Small intestine (tissue), 7 donors: ENCODE results near the gene FAM170B. TPM values are rescaled to one million over a fixed set of nuclear protein-coding genes. Genes with fewer than 3 reads are reported as not detected.

ENCODE experiments used
- DNase-seq, 2 donors: peaks; one replicate each; pipeline versions ENCODE4 v3.0.0 to v3.0.0-alpha.2; 2013
- FAIRE-seq: peaks from 2 replicates; lab custom pipeline; 2012; peaks lifted over from hg19 to GRCh38; lab: Jason Lieb, UNC
- H3K27ac ChIP-seq, 3 donors: one replicate each; pipeline ENCODE4 v1.5.1; 2013; ENCODE audit warnings: low read length in 2 of 3, mild to moderate bottlenecking in 2 of 3, control low read depth in 1 of 3, inconsistent platforms in 1 of 3, low read depth in 1 of 3, moderate library complexity in 1 of 3
- H3K27me3 ChIP-seq, 3 donors: one replicate each; pipeline ENCODE4 v1.6.1; 2013; ENCODE audit warnings: low read length in 3 of 3, inconsistent platforms in 1 of 3; ENCODE audit not compliant: control insufficient read depth in 3 of 3, insufficient read depth in 3 of 3
- H3K36me3 ChIP-seq, 3 donors: one replicate each; pipeline ENCODE4 v1.6.1; 2013; ENCODE audit warnings: low read length in 3 of 3, inconsistent platforms in 1 of 3, low read depth in 1 of 3, mild to moderate bottlenecking in 1 of 3, moderate library complexity in 1 of 3; ENCODE audit not compliant: control insufficient read depth in 3 of 3, insufficient read depth in 2 of 3
- H3K4me1 ChIP-seq, 3 donors: one replicate each; pipeline ENCODE4 v1.6.1; 2013; ENCODE audit warnings: low read length in 2 of 3, inconsistent platforms in 1 of 3, low read depth in 1 of 3, mild to moderate bottlenecking in 1 of 3, moderate library complexity in 1 of 3; ENCODE audit not compliant: control insufficient read depth in 3 of 3, insufficient read depth in 2 of 3
- H3K4me3 ChIP-seq, 3 donors: one replicate each; pipeline ENCODE4 v1.5.1; 2013; ENCODE audit warnings: low read length in 3 of 3, control low read depth in 1 of 3, inconsistent platforms in 1 of 3, low read depth in 1 of 3, mild to moderate bottlenecking in 1 of 3, moderate library complexity in 1 of 3
- H3K9me3 ChIP-seq, 2 donors: one replicate each; pipeline ENCODE4 v1.6.1; 2013; ENCODE audit warnings: low read depth in 1 of 2, low read length in 1 of 2; ENCODE audit not compliant: control insufficient read depth in 2 of 2, insufficient read depth in 1 of 2
- WGBS, 3 donors: extraction: QIAGEN DNeasy Blood & Tissue Kit; methylation state at CpG; one replicate each; pipeline ENCODE4 v1.1.7; 2013; 5-methylcytosine and 5-hydroxymethylcytosine counted together
- polyA plus RNA-seq, 4 donors: library from polyadenylated mRNA; stranded (reverse) in 3 of 4; unstranded in 1 of 4; fragments of 200-250 nt in 3 of 4; fragments of 120-200 nt in 1 of 4; gene quantifications; one replicate each; pipeline versions ENCODE4 v1.2.1 to v1.2.3, GENCODE V29; 2013
- donor health status: healthy with polysubstance abuse.
- donor health status: control.
- donor health status: control.
- donor health status: Bipolar disorder and iron deficiency.
- donor health status: healthy.

The FAM170B gene
- polyA plus RNA-seq, 4 donors, result not detected

DNA sequence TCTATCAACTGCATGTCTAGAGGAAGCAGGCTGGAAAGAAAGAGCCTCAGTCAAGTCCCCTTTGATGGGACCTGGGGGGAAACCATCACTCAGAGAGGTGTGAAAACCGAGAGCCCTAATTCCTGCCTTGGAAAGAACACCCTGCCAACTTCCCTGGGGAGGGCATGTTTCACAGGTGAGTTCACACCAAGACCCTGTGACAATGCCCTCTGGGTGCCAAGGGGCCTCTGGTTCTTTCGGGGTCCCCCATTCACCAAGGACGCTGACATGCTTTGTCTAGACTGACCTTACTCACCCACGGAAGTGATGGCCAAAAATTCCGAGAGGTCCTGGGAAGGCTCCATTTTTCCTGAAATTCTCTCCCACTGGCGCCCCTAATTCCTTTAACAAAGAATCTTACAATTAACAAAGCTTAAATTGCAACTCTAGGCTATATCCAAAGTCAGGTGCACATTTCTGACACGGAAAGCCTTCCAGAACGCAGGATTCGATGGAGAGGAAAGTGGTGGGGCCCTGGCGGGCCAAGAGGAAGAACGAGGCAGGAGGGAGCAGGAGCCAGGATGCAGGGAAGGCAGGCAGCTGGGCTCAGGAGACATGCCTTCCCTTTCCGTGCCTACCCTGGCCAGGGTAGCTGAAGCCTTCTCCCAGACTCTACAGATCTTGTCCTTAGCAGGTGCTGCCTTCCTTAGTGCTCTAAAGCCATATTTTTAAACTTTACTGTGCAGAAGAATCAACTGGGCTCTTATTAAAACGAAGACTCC, 42.2 kb downstream of the FAM170B start:
- DNase-seq (no peak), FAIRE-seq (no peak)
- H3K36me3 ChIP-seq, result no peaks in the 10 kb centered on the region
- no peaks in the 10 kb centered on the region for H3K4me1 ChIP-seq
- peaks cover 0 to 6% of the 10 kb centered on the region in 2 donors for H3K9me3 ChIP-seq
- H3K27ac ChIP-seq, result no peak overlapping the region
- 79 to 83% (median 83%) methylated on average over 13 of the region's 13 CpGs for WGBS, 3 donors
- H3K4me3 ChIP-seq, result no peak overlapping the region
- H3K27me3 ChIP-seq, result no peaks in the 10 kb centered on the region

DNA sequence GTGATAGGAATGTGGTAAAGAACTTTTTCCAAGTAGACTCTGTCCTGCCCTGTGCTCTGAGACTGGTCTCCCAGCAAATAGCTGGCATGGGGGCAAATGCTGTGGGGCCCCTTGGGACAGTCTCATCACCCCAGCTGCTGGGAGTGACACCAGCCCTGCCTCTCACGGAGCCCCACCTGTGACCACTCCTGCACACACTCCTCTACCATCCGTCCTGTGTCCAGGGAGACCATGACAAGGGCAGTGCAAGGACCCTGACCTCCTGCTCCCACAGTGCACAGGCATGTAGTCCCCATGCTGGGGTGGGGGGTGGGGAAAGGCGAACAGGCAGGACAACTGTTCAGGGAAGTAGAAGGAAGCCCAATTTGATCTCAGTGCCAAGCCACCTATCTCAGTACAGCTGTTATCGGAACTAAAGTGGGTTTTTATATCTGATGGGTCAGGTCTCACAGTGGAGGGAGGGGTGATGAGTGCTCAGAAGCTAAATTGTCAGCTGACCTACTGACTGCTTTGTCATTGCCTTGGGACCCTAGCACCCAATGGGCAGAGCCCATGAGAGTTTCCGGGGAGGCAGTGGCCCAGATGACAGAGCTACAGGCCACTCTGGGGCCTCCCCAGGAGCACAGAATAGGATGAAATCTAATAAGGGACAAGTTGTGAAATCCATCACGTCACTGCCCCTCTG, 43.0 kb downstream of the FAM170B start:
- WGBS, 3 donors, result 70 to 77% (median 71%) methylated on average over 6 of the region's 6 CpGs
- no peaks in the 10 kb centered on the region for H3K36me3 ChIP-seq
- DNase-seq, result no peak
- FAIRE-seq, result no peak
- H3K4me1 ChIP-seq, result no peaks in the 10 kb centered on the region
- peaks cover 0 to 6% of the 10 kb centered on the region in 2 donors for H3K9me3 ChIP-seq
- H3K4me3 ChIP-seq, result no peak overlapping the region
- H3K27me3 ChIP-seq, result no peaks in the 10 kb centered on the region
- H3K27ac ChIP-seq, result no peak overlapping the region

DNA sequence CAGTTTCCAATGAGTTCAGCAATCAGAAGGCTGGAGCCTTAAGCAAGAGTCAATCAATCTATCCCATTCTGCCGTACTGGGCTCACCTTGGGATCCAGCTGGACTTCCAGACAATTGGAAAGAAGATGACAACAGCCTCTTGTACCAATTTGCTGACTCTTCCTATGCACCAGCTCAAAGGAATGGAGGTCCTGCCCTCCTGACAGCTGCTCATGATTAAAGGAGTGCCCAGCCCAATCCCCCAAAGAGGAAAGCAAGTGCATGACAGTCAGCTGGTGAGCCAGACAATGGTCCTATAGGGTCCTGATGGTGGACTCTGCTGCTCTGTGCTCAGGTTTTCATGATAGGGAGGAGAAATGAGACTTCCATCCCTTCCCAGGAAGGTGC, 43.6 kb downstream of the FAM170B start:
- FAIRE-seq (no peak), DNase-seq (no peak)
- no peaks in the 10 kb centered on the region for H3K27me3 ChIP-seq
- no peaks in the 10 kb centered on the region for H3K36me3 ChIP-seq
- H3K4me3 ChIP-seq, result no peak overlapping the region
- H3K9me3 ChIP-seq, result peaks cover 0 to 6% of the 10 kb centered on the region in 2 donors
- H3K27ac ChIP-seq, result no peak overlapping the region
- H3K4me1 ChIP-seq, result no peaks in the 10 kb centered on the region
- 57 to 66% (median 60%) methylated on average over 1 of the region's 1 CpG for WGBS, 3 donors

DNA sequence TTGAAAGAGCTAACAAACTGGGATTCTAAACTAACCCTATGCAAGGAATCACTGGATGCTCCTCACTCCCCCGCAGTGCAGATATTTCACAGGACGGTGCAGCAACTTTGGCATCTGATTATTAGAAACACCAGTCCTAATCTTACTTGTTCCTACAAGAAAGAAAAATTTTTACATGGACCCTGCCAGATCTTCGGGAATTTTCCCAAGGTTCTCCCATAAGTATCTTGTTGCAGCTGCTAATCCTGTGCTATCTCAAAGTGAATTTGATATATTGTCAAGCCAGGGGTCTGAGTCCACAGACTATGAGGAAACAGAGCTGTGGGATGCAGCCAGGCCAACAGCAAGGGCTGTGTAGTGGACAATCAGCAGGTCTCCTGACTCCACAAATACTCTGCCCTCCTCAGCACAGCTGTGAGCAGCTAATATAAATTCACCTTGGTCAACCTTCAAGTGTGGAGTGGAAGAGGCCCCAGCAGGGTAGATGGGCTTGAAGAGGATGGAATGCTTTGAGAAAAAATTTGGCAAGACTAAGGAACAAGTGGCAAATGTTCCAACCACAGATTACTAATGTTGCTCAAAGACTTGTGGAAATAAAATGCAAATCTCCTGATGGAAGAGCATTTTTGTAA, 44.1 kb downstream of the FAM170B start:
- H3K9me3 ChIP-seq, result peaks cover 0 to 4% of the 10 kb centered on the region in 2 donors
- H3K4me3 ChIP-seq, result no peak overlapping the region
- no peaks in the 10 kb centered on the region for H3K36me3 ChIP-seq
- no peak for DNase-seq
- no peak overlapping the region for H3K27ac ChIP-seq
- H3K4me1 ChIP-seq, result no peaks in the 10 kb centered on the region
- FAIRE-seq, result no peak
- 62 to 82% (median 70%) methylated on average over 3 of the region's 3 CpGs for WGBS, 3 donors
- no peaks in the 10 kb centered on the region for H3K27me3 ChIP-seq

DNA sequence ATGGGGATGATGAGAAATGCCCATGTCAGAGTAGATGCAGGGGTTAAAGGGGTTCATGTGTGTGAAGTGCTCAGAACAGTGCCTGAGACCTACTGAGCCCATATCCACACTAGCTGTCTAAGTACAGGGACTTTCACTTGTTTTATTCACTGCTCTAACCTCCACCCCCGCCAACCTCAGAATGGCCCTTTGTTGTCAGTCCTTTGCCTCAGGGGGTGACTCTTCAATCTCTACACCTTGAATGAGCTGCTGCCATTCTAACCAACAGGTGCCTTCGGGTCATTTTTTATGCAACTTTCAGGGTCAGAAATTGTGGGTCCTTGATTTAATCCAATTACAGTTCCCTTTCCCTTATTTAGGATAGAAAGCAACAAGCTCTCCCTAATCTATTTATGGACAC, 44.7 kb downstream of the FAM170B start:
- Histone ChIP-seq H3K36me3 (no peaks in the 10 kb centered on the region), H3K4me1 (no peaks in the 10 kb centered on the region), H3K27ac (no peak overlapping the region), H3K27me3 (no peaks in the 10 kb centered on the region), H3K9me3 (peaks cover 0 to 3% of the 10 kb centered on the region in 2 donors), H3K4me3 (no peak overlapping the region)
- FAIRE-seq, result no peak
- DNase-seq, result no peak
- 81 to 85% (median 82%) methylated on average over 2 of the region's 2 CpGs for WGBS, 3 donors

DNA sequence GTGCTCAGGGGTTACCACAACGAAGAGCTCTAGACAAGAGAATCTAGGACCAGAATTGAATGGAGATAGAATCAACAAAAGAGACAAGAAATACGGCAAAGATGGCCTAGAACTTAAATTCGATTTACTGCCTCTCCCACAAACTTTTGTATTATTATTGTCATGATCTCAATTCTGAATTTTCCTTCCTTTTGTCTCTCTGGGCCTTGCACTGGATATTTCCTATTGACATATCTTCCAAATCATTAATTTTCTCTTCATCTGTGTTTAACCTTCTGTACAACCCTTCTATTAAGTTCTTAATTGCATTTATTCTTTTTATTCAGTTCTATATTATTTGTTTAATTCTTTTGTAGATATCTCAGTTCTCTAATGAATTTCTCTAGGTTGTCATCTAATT, 46.9 kb downstream of the FAM170B start:
- WGBS, 3 donors, result 87 to 91% (median 88%) methylated on average over 3 of the region's 3 CpGs
- H3K4me1 ChIP-seq, result no peaks in the 10 kb centered on the region
- no peak overlapping the region for H3K4me3 ChIP-seq
- H3K9me3 ChIP-seq, result peaks cover 0 to 3% of the 10 kb centered on the region in 2 donors
- H3K36me3 ChIP-seq, result no peaks in the 10 kb centered on the region
- FAIRE-seq, result no peak
- H3K27me3 ChIP-seq, result no peaks in the 10 kb centered on the region
- no peak overlapping the region for H3K27ac ChIP-seq
- DNase-seq, result no peak

DNA sequence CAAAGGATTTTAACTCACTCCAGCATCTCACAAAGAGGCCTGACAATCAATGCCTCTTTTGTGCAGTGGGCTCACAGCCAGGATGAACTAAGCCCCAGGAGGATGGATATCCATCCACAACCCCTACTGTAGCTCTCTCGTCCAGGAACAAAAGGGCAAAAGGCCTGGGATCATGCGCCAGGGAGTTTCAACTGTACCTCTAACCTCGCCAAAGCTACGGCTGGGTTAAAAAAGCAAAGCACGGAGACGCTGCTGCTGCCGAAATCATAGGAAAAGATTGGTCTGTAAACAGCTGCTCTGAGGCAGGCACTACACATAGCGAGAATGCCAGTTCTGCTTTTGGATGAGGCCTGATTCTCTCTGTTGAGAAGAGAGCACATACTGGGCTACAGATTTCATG, 50.6 kb downstream of the FAM170B start:
- peaks cover 0 to 3% of the 10 kb centered on the region in 2 donors for H3K9me3 ChIP-seq
- H3K27me3 ChIP-seq, result no peaks in the 10 kb centered on the region
- H3K36me3 ChIP-seq, result no peaks in the 10 kb centered on the region
- H3K4me3 ChIP-seq, result no peak overlapping the region
- FAIRE-seq, result no peak
- H3K4me1 ChIP-seq, result peaks cover 0 to 25% (median 0%) of the 10 kb centered on the region in 3 donors
- 67 to 84% (median 81%) methylated on average over 8 of the region's 8 CpGs for WGBS, 3 donors
- H3K27ac ChIP-seq, result no peak overlapping the region
- no peak for DNase-seq

DNA sequence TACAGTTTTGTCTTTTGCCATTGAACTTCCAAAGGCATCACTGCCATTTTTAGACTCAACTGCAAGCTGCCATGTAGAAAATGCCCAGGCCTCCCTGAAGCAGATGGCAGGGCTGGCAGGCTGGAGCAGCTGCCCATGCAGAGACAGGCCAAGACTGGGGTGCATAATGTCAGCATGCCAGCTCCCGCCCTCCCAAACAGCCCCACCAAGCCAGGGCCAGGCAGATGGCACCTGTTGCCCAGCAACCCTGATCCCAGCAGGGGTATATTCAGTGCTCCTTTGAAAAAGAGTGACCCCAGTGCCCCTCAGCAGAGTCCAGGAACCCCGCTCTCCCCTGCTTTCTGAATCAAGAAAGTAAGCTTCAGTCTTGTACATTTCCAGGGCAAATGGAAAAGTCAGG, 51.1 kb downstream of the FAM170B start:
- H3K4me1 ChIP-seq, result peaks cover 0 to 25% (median 0%) of the 10 kb centered on the region in 3 donors
- no peaks in the 10 kb centered on the region for H3K27me3 ChIP-seq
- no peaks in the 10 kb centered on the region for H3K36me3 ChIP-seq
- H3K4me3 ChIP-seq, result no peak overlapping the region
- DNase-seq, result no peak
- H3K9me3 ChIP-seq, result peaks cover 0 to 3% of the 10 kb centered on the region in 2 donors
- no peak overlapping the region for H3K27ac ChIP-seq
- no peak for FAIRE-seq
- WGBS, 3 donors, result 66 to 92% (median 92%) methylated on average over 2 of the region's 2 CpGs
